Measurements from ENCODE around the gene SESN1.

The SESN1 gene

GRCh38 chr6:108948181-108948661 lies 146.4 kb downstream of the SESN1 start:
- TF ChIP-seq TAF1 (IDR thresholded peaks at IDR 0.05; ENCODE audit: borderline replicate concordance, low read depth, low read length): no peak
- no peak for TF ChIP-seq POLR2AphosphoS5 (IDR thresholded peaks at IDR 0.05; ENCODE audit: low read depth, low read length)
- no peak for TF ChIP-seq POLR2A (IDR thresholded peaks at IDR 0.05; ENCODE audit: low read depth, low read length)
- FAIRE-seq (no peak), DNase-seq (ENCODE audit: insufficient read length) (no peak)

DNA sequence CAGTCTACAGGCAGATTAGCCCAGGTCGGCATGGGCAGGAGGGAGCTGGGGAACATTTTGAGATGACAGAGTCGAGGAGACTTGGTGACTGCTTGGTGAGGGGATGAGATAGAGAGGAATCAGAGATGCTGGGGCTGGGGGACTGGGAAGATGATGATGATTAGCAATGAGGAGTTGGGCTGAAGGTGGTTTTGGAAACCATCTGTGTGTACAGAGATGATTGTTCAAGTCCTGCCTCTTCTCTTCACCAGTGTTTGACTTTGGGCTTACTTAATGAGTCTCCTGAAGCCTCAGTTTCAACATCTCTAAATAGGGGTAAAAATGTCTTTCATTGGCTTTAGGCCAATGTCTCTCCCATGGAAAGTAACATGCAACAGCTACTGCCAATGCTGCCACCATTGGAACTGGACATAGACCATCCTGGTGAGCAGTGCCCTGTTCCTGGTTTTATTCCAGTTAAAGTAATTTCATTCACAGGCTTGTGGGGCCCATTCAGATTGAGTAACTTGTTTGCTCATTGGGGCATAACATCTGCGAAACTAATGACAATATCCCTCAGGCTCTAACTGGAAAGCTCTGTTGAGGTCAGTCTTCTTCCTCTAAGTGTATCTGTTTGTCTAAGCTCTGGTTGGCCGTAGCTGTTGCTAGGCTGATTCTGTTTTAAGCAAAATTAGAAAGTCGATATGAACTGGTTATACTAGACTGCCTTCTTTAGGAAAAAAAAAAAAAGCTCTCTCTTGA lies 147.4 kb downstream of the SESN1 start:
- TF ChIP-seq POLR2A (IDR thresholded peaks at IDR 0.05; ENCODE audit: low read depth, low read length): no peak
- DNase-seq (ENCODE audit: insufficient read length): no peak
- no peak for FAIRE-seq

GRCh38 chr6:108946695-108947094 lies 148.0 kb downstream of the SESN1 start:
- FAIRE-seq (no peak), DNase-seq (ENCODE audit: insufficient read length) (no peak)
- no peak for TF ChIP-seq TAF1 (IDR thresholded peaks at IDR 0.05; ENCODE audit: borderline replicate concordance, low read depth, low read length)
- TF ChIP-seq POLR2AphosphoS5 (IDR thresholded peaks at IDR 0.05; ENCODE audit: low read depth, low read length): no peak
- no peak for TF ChIP-seq POLR2A (IDR thresholded peaks at IDR 0.05; ENCODE audit: low read depth, low read length)

- no peak for TF ChIP-seq TAF1 (IDR thresholded peaks at IDR 0.05; ENCODE audit: borderline replicate concordance, low read depth, low read length)
- TF ChIP-seq POLR2AphosphoS5 (IDR thresholded peaks at IDR 0.05; ENCODE audit: low read depth, low read length): no peak
- FAIRE-seq (no peak), DNase-seq (ENCODE audit: insufficient read length) (no peak)
Measured at GRCh38 chr6:108945681-108946159, 148.9 kb downstream of the SESN1 start.

DNA sequence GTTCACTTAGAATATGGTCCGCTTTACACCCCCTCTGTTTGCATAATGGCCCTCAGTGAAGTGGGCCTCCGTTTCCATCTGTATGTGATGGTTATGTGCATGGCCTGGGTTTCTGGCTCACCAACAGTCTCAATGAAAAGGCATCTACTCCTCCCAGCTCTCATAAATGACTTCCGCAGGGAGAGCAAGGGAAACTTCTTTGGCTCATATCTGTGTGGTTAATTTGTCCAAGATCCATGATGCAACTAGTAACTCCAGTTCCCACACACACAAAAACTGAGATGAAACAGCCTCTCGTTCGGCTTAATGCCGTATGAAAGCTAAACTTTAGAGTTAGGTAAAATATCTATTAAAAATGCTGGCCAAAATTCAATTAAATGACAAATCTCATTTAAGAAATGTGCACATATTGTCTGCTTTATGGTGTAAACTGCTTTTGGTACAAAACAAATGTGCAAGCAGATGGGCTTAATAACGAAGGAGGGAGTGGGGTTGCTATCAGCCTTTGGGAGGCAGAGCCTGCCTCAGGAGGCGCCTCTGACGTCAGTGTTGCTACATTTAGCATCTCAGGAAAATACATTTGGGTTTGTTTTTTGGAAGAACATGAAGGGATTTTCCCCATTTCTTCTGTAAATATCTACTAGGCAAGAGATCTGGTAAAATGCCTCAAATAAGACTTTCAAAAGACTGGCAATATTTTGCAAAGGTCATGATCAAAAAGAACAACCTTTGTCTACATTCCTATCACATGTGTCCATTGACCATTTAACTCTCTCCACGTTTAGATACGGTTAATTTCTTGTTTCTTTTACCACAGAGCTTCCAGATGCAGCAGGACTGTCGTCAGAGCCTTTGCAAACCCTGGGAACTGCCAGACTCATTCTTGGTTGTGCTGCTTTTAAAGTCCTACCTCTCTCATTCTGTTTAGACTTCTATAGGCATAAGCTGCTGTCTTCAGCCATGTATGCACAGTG lies 149.7 kb downstream of the SESN1 start:
- no peak for FAIRE-seq
- no peak for DNase-seq (ENCODE audit: insufficient read length)
- no peak for TF ChIP-seq TAF1 (IDR thresholded peaks at IDR 0.05; ENCODE audit: borderline replicate concordance, low read depth, low read length)
- TF ChIP-seq POLR2A (IDR thresholded peaks at IDR 0.05; ENCODE audit: low read depth, low read length): no peak
- no peak for TF ChIP-seq POLR2AphosphoS5 (IDR thresholded peaks at IDR 0.05; ENCODE audit: low read depth, low read length)

- TF ChIP-seq POLR2A (IDR thresholded peaks at IDR 0.05; ENCODE audit: low read depth, low read length) (no peak), TAF1 (IDR thresholded peaks at IDR 0.05; ENCODE audit: borderline replicate concordance, low read depth, low read length) (no peak), POLR2AphosphoS5 (IDR thresholded peaks at IDR 0.05; ENCODE audit: low read depth, low read length) (no peak)
- no peak for DNase-seq (ENCODE audit: insufficient read length)
- no peak for FAIRE-seq
Measured at GRCh38 chr6:108944071-108944470, 150.6 kb downstream of the SESN1 start.

GRCh38 chr6:108942556-108943492 lies 151.8 kb downstream of the SESN1 start:
- no peak for TF ChIP-seq POLR2A (IDR thresholded peaks at IDR 0.05; ENCODE audit: low read depth, low read length)
- no peak for TF ChIP-seq POLR2AphosphoS5 (IDR thresholded peaks at IDR 0.05; ENCODE audit: low read depth, low read length)
- no peak for TF ChIP-seq TAF1 (IDR thresholded peaks at IDR 0.05; ENCODE audit: borderline replicate concordance, low read depth, low read length)
- FAIRE-seq (peak; percentile 44), DNase-seq (ENCODE audit: insufficient read length) (no peak)

GRCh38 chr6:108941859-108942258 lies 152.8 kb downstream of the SESN1 start:
- FAIRE-seq (no peak), DNase-seq (ENCODE audit: insufficient read length) (no peak)
- TF ChIP-seq TAF1 (IDR thresholded peaks at IDR 0.05; ENCODE audit: borderline replicate concordance, low read depth, low read length): no peak
- no peak for TF ChIP-seq POLR2AphosphoS5 (IDR thresholded peaks at IDR 0.05; ENCODE audit: low read depth, low read length)
- no peak for TF ChIP-seq POLR2A (IDR thresholded peaks at IDR 0.05; ENCODE audit: low read depth, low read length)

DNA sequence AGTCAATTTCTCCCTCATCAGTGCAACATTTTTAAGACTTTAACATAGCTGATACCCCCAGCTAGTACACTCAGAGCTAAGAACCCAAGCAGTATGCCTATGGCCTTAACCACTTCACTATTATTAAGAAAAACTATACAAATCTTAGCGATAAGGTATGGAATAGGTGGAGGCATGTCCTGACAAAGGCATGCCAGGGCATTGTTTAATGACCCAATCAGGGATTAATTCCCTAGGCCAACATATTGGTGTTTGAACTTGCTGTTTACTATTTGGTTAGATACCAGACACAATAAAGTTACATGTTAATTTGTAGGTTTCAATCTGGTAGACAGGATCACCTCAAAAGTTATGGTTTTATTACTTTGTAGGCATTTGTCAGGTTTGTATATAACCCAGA lies 153.4 kb downstream of the SESN1 start:
- TF ChIP-seq POLR2AphosphoS5 (IDR thresholded peaks at IDR 0.05; ENCODE audit: low read depth, low read length): no peak
- TF ChIP-seq TAF1 (IDR thresholded peaks at IDR 0.05; ENCODE audit: borderline replicate concordance, low read depth, low read length): no peak
- no peak for TF ChIP-seq POLR2A (IDR thresholded peaks at IDR 0.05; ENCODE audit: low read depth, low read length)
- DNase-seq (ENCODE audit: insufficient read length) (no peak), FAIRE-seq (no peak)

GRCh38 chr6:108940741-108941140 lies 153.9 kb downstream of the SESN1 start:
- TF ChIP-seq POLR2A (IDR thresholded peaks at IDR 0.05; ENCODE audit: low read depth, low read length): no peak
- no peak for TF ChIP-seq POLR2AphosphoS5 (IDR thresholded peaks at IDR 0.05; ENCODE audit: low read depth, low read length)
- no peak for TF ChIP-seq TAF1 (IDR thresholded peaks at IDR 0.05; ENCODE audit: borderline replicate concordance, low read depth, low read length)
- DNase-seq (ENCODE audit: insufficient read length) (no peak), FAIRE-seq (no peak)

GRCh38 chr6:108937170-108937569 lies 157.5 kb downstream of the SESN1 start:
- TF ChIP-seq POLR2AphosphoS5 (IDR thresholded peaks at IDR 0.05; ENCODE audit: low read depth, low read length) (no peak), TAF1 (IDR thresholded peaks at IDR 0.05; ENCODE audit: borderline replicate concordance, low read depth, low read length) (no peak), POLR2A (IDR thresholded peaks at IDR 0.05; ENCODE audit: low read depth, low read length) (no peak)
- no peak for FAIRE-seq
- DNase-seq (ENCODE audit: insufficient read length): no peak

All from GM12892 (cell line).